Brain pericyte (primary cell): ENCODE measurements around the gene CALML3.
"Not testable (repeated sequence)": the region's sequence is repeated elsewhere in the genome, so short reads cannot be mapped to it uniquely, and the experiment has no call there.

Experiments used
- DNase-seq: peaks from one replicate; pipeline ENCODE4 v3.0.0-alpha.2; 2012; ENCODE audit warnings: low read depth, low spot score

Gene CALML3

GRCh38 chr10:5553400-5554170, 28.8 kb downstream of the CALML3 start:
- DNase-seq: no peak

GRCh38 chr10:5555021-5555510, 30.3 kb downstream of the CALML3 start:
- DNase-seq: no peak

GRCh38 chr10:5555881-5556280, 31.1 kb downstream of the CALML3 start:
- no peak for DNase-seq

DNA sequence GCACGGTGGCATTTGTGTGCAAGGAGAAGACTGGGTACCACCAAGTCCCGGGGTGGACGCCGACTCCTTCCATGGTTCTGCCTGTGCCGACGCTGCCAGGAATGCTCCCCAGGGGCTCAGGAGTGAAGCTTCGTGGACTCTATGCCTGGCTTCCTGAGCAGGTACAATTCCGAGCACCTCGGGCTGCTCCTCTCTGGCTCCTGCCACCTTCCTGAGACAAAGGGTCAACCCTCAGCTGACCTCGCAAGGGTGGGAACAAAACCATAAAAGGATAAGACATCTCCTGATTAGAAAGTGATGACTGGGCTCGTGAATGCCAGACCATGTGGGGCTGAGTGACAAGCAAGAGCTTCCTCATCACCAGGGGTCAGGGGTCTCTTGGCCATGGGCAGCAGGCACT, 31.8 kb downstream of the CALML3 start:
- no peak for DNase-seq

DNA sequence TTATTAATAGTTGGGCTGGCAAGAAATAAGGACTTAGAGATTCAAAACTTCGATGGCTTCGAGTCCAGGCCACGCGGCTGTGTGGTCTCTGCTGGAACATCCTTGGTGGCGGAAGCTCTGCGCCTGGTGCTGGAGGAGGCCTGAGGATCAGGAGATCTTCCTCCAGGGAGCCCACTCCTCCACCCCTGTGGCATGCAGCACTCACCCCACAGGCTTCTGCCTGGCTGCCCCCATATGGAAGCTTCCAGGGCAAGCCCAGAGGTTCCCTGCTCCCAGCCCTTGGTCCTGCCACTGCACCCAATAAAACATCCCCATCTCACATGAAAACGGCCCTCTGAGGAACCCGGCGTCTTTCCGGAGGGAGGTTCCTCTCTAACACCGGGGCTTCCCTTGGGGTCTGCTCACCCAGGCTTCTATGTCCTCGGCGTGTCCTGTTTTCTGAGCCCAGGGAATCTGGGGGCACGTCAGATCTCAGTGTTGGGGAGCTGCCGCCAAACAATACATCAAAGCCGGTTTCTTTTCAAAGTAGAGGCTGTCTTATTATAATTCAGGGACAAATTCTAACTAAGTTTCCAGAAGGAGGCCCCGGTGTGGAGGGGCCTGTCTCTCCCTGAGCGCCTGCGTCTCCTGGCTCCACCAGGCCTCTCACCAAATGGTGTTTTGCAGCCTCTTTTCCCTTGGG, 32.4 kb downstream of the CALML3 start:
- no peak for DNase-seq

- no peak for DNase-seq
These were observed 33.3 kb downstream of the CALML3 start for GRCh38 chr10:5557799-5558771.

DNA sequence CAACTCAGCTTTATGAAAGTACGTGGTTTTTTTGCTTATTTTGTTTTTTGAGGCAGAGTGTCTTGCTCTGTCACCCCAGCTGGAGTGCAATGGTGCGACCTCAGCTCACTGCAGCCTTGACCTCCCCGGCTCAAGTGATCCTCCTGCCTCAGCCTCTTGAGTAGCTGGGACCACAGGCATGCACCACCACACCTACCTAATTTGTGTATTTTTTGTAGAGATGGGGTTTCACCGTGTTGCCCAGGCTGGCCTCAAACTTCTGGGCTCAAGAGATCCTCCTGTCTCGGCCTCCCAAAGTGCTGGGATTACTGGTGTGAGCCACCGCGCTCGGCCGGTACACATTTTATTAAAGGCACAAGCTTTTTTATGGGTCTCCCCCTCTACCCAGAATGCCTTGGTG, 34.3 kb downstream of the CALML3 start:
- DNase-seq: not testable (repeated sequence)

- DNase-seq: no peak
These were observed 34.9 kb downstream of the CALML3 start for GRCh38 chr10:5559642-5560141.

GRCh38 chr10:5560142-5560816, 35.5 kb downstream of the CALML3 start:
- no peak for DNase-seq

DNA sequence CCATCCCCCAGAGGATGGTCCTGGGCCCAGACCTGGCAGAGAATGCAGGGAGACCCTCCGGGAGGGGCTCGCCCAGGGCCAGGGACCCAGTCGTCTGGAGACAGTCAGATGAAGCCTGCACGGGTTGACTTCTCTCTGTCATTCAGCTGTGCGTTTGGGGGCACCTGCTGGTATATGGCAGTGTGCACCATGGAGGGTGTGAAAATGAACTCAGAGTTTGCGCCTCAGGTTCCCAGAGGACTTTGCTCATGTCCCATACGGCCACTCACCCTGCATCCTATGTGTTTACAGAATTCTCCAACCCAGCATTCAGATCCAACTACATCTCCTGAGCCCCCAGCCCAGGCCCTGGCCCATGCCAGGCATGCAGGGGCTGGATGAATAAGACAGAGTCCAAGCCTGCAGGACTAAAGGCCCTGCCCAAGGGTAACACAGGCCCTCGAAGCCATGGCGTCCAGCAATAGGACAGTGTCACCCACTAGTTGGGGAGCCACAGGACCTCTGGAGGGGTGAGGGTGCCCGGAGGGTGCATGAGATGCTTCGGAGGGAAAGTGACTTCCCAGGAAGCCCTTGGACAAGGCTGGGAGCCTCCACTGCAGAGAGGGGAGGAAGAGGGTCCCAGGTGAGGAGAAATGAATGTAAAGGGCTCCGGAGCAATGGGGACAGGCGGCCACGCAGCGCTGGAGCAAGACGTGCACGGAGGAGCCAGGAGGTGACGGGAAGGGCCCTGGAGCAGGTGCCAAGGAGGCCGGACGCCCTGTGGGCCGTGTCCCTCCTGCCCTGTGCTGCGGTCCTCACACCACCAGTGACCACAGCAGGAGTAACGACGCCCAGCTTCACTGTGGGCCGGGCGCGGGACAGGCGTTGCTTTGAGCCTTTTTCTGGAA, 36.3 kb downstream of the CALML3 start:
- no peak for DNase-seq

DNA sequence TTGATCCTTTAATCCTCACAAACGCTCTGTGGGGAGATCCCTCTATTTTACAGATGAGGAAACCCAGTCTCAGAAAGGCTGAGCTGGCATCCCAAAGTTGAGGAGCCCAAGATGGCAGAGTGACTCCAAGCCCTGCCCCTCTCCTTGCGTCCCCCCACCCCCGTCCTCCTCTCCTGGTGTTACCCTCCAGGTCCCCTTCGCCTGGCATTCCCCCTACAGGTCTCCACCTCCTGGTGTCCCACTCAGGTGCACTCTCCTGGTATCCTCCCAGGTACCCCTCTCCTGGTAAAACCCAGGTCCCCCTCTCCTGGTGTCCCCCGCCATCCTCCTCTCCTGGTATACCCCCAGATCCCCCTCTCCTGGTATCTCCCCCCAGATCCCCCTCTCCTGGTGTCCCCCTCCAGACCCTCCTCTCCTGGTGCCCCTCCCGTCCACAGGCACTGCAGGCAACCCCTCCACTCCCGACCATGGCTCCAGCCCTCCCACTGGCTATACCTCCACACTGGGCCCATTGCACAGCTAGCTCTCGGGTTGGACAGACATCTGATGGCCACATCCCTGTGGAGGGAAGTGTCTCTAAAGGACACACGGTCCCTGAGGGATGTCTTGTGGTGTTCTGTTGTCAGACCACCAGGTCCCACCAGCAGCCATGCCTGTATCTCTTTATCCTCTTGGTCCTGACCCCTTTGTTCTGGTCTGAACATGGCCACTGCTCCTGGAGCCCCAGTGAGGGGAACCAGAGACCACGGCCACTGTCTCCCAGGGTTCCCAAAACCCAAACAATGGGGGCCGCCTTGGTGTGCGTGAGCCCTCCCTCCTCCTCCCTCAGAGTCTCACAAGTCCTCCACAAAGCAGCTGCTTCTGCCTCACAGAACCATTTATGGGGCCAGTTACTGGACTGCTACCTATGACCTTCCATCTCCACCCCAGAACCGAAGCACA, 37.2 kb downstream of the CALML3 start:
- DNase-seq: no peak

- no peak for DNase-seq
These were observed 38.7 kb downstream of the CALML3 start for GRCh38 chr10:5563321-5563961.

GRCh38 chr10:5563991-5564536, 39.3 kb downstream of the CALML3 start:
- no peak for DNase-seq

DNA sequence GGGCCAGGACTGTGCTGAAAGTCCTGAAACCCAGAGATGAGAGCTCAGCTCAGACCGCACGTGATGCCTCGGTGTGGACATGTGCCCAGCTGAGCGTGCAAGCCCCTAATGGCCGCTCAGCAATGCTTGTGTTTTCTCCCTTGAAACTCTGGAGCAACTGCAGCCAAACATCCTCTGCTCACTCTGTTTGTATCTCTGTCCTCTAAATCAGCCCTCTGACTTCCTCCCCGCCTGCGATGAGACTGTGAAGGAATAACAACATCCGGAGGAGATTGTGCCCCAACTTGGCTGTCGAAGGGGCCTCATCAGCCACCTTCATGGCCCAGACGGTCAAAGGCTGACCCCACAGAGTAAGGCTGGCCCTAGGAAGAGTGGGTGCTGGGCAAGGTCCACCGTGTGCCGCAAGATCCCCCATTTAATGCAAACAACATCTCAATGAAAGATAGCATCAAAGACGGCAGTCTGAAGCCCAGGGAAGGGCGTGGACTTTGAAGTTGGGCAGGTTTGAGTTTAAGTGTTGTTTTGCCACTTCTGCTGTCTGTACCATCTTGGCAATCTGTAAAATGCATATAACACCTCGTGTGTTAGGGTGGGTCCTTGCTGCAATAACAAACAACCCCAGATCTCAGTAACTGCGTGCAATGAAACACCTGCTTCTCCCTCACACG, 39.9 kb downstream of the CALML3 start:
- no peak for DNase-seq

GRCh38 chr10:5565205-5565545, 40.4 kb downstream of the CALML3 start:
- no peak for DNase-seq

DNA sequence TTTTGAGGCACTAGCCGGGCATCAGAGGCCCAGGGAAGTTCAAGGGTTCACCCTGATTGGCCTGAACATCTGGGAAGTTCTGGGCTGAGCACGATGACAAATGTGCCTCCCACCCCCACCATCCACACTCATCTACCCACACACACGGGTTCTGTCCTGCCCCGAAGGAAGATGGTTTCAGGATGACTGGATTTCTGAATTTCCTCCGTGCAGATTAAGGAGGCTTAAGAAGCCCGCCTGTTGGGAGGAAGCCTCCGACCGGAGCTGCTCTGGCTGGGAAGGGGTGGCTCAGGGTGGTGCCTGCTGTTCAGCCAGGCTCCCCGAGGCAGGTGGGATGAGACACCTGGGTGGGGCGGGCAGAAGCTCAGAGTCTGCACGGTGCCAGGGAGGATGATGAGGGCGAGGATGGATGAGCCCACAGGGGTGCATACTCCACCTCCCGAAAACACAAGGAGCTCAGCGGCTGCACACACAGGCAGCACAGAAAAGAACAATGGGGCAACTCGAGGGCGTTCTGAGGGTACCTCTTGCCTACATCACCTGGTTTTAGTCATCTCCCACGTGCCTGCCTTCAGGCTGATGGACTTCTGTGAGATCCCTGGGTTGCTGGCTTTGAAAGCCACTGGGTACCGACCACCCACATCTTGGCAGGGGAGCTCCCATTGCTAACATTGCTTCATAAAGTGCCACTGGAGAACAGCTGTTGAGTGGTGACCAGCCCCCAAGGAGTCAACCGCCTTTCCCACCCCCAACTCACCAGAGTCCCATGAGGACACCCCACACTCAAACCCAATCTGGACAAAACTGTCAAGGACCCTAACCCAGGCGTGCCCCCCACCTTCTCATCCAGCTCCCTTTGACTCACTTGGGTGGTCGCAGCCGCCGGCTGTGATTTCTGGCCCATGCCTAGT, 41.2 kb downstream of the CALML3 start:
- no peak for DNase-seq

DNA sequence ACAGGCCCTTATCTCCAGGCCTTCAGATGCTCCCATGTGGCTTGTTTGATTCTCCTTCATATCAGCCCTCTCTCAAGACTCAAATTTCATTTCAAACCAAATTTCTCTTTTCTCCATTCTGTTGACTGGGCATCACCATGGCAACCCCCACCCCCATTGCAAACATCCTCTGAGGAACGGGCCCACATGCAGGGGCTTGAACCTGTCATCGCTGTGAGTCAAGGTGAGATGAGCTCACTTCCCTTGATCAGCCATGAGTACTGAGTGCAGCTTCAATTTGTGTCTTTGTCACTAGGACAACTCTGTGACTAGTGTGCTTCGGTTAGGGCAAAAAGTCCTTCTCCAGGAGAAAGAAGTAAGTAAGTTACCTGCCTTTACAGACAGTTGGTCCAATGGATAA, 41.9 kb downstream of the CALML3 start:
- DNase-seq: no peak
